Measurements from ENCODE around the gene WDR43.
A peak's percentile ranks its signal among the peaks of the same experiment; 100 is the strongest.

WDR43 gene

DNA sequence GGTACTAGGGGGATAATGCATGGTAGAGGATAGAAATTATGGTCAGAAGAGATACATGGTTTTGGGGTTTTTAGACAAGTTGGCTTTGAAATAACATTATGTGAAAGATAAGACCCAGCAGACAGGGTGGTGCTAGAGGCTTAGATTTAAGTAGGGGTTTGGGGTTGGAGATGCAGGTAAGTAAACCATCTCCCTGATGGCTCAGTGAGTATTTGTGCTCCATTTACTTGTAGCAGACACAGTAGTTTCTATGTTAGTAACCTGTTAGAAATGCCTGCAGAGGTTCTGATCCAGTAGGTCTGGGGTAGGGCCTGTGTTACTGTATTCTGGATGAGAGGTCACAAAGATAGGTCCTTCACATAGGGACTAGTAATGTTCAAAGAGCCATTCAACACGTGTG is 13.7 kb downstream of the WDR43 start:
- no peak for DNase-seq (ENCODE audit: low read depth)

DNA sequence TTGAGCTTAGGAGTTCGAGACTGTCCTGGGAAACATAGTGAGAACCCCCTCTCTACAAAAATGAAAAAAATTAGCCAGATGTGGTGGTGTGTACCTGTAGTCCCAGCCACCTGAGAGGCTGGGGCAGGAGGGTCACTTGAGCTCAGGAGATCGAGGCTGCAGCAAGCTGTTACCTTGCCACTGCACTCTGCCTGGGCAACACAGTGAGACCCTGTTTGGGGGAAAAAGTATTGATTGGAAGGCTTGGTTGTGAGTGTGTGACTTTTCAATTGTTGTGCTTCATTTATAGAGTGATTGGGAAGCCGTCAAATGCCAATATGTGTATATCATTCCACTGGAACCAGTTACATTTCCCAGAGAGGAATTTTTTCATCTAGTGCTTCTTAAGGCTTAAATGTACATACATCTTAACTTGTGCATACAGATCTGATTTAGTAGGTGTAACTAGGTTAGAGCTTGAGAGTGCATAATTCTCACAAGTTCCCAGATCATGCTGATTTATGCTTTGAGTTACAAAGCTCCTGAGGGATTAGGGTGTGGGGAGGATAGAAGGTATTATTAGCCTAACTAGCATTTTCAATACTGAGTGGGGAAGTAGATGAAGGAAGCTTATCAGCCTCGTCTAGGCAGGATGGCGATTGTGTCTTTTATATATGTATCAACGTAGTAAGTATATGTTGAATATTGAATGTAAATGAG is 15.3 kb downstream of the WDR43 start:
- no peak for DNase-seq (ENCODE audit: low read depth)

GRCh38 chr2:28915939-28916338 is 21.5 kb downstream of the WDR43 start:
- no peak for DNase-seq (ENCODE audit: low read depth)

- DNase-seq (ENCODE audit: low read depth): no peak
These were observed 32.4 kb downstream of the WDR43 start for GRCh38 chr2:28926847-28927246.

- no peak for DNase-seq (ENCODE audit: low read depth)
These were observed 33.0 kb downstream of the WDR43 start for GRCh38 chr2:28927469-28927868.

- DNase-seq (ENCODE audit: low read depth): no peak
These were observed 33.4 kb downstream of the WDR43 start for GRCh38 chr2:28927878-28928277.

DNA sequence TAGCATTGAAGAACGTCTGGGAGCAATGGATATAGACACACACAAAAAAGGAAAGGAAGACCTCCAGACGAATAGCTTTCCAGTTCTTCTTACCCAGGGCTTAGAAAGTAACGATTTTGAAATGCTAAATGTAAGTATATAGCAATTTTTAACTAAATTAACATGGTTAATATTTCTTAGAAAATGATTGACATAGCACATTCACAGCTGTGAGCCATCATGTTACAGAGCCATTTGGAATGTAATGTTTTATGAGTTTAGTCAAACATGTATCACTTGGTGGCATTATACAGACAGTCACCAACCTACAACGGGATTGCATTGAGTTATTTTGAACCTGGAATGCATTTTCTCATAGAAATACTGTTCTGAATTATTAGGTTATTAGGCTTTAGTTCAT is 35.1 kb downstream of the WDR43 start:
- DNase-seq (ENCODE audit: low read depth): no peak

- DNase-seq (ENCODE audit: low read depth): no peak
These were observed 35.7 kb downstream of the WDR43 start for GRCh38 chr2:28930205-28930604.

GRCh38 chr2:28934769-28935168 is 40.3 kb downstream of the WDR43 start:
- no peak for DNase-seq (ENCODE audit: low read depth)

DNA sequence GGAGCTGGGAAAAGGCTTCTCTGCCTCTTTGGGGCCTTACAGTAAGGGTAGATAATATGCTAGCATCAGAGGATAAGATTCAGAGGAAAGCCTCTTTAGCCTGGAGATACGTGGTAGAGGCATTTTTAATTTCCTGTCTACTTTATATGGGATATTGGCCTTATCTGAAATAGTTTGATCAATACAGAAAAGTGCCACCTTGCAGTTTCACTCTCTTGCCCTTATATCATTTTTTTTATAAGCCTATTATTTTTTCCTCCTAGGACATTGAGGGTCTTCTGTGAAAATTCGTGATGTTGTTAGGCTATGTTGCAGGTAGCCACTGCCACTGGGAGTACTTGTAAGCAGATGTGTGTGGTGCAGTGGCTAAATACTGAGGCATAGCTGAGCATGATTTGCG is 46.5 kb downstream of the WDR43 start:
- DNase-seq (ENCODE audit: low read depth): no peak

GRCh38 chr2:28944535-28945248 is 50.2 kb downstream of the WDR43 start:
- DNase-seq (ENCODE audit: low read depth): no peak

GRCh38 chr2:28948160-28948559 is 53.7 kb downstream of the WDR43 start:
- no peak for DNase-seq (ENCODE audit: low read depth)

DNA sequence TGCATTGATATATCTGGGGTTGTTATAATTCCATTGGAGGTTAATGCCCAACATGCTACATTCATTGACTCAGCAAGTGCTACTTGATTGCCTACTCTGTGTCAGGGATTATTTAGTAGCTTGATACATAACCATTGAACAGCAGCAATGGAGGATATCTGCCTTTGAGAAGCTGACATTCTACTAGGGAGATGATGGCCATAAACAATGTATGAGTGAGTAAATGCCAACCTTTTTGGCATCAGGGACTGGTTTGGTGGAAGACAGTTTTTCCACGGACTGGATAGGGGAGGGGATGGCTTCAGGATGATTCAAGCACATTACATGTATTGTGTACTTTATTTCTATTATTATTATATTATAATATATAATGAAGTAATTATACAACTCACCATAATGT is 54.7 kb downstream of the WDR43 start:
- no peak for DNase-seq (ENCODE audit: low read depth)

- DNase-seq (ENCODE audit: low read depth): no peak
These were observed 55.3 kb downstream of the WDR43 start for GRCh38 chr2:28949617-28950305.

DNA sequence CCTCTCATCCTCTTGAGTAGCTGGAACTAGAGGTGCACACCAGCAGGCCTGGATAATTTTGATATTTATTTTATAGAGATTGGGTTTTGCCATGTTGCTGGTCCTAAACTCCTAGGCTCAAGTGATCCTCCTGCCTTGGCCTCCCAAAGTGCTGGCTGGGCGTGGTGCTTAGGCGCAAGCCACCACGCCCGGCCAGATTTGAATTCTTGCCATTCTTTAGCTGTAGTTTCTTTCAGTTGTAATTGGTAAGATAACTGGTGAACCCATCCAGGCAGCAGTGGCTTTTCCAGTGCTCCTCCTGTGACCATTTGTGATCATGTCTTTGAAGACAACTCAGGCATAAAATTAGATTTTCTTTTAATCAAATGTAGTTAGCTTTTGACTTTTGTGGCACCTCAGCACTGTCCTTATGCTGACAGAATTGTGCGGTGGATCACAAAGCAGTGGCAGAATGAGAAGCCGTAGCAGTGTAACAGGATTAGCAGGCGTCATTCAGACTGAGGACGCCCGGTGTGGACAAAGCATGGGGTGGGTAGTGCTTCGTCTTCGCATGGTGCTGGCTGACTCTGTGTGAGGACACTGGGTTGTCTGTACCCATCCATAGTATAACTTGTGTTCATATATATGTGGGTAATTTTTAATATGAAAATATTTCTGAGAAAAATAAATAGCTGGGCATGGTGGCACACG is 56.6 kb downstream of the WDR43 start:
- DNase-seq (ENCODE audit: low read depth): no peak

DNA sequence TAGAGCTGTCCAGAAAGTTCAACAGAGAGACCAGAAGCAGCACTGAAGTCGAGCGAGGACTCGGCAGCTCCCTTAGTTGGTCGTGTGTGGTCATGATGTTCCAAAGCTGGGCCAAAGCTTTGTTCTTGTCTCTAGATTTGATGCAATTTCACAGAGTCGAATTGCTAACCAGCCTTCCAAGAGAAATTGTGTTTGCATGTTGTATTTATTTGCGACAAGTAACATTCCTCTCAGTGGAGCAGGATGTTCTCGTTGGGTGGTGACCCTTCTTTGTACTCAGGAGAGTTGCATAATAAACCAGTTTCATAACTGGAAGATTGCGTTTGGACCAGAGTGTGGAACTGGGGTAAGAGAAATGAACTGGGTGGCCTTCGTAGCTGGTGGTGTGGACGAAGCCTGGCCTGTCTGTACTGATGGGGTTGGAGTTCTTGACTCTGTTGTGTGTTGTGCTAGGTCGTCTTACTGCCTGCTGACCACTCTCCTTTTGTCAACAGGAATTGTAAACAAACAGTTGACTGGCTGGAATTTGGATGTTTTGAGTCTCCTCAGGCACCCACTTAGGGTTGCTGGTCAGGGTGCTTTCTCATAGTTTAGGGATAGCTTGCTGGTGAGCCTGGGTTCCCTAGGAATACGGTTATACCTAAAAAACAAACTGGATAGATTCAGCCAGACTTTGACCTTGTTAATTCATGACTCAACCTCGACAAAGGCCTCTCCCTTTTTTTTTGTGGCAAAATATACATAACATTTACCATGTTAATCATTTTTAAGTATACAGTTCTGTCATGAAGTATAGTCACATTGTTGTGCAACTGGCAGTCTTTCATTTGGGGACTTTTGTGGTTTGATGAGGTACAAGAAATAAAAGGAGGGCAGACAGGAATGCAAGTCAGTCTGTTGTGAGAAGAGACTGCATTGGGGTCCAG is 57.7 kb downstream of the WDR43 start:
- DNase-seq (ENCODE audit: low read depth): no peak

DNA sequence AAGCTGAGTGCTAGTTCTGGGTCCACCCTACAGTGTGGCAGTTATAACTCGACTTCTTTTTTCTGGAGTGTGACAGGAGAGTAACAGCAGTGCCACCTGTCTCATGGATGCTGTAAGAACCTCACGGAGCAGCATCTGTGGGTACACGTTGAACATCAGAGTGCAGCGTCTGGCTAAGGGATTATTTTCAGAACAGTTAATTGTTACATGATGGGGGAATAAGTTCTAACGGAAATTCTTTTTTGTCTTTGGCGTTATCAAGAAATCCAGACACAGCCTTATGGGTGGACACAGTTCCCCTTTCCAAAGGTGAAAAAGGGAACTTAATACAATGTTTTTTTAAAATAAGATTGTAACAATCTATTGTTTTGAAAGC is 58.4 kb downstream of the WDR43 start:
- DNase-seq (ENCODE audit: low read depth): no peak

GRCh38 chr2:28955467-28955866 is 61.0 kb downstream of the WDR43 start:
- DNase-seq (ENCODE audit: low read depth): no peak

GRCh38 chr2:28956415-28956826 is 62.0 kb downstream of the WDR43 start:
- DNase-seq (ENCODE audit: low read depth): peak; percentile 27

DNA sequence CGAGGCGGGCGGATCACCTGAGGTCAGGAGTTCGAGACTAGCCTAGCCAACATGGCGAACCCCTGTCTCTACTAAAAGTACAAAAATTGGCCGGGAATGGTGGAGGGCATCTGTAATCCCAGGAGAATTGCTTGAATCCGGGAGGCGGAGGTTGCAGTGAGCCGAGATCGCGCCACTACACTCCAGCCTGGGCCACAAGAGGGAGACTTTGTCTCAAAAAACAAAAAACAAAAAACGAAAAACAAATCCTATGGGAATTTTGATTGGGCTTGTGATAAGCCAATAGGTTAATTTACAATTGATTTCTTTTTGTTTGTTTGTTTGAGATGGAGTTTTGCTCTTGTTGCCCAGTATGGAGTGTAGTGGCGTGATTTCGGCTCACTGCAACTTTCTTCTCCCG is 62.4 kb downstream of the WDR43 start:
- DNase-seq (ENCODE audit: low read depth): no peak

DNA sequence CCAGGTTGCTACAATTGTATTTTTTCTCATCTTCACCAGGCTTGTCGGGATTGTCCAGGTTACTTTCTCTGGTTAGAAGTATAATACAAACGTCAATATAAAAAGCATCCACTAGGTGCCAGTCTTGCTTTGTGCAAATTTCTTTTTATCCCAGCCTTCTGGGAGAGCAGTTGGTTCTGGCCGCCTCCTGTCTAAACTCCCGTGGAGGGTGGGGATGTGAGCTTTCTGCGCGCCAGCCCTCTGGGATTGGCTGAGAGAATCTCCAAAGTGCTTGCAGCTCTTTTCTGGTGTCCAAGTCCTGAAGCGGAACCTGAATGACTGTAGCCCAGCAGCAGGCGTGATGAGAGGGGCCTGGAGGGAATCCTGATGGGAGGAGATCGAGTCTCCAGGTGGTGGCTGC is 64.2 kb downstream of the WDR43 start:
- no peak for DNase-seq (ENCODE audit: low read depth)

GRCh38 chr2:28960401-28960800 is 65.9 kb downstream of the WDR43 start:
- no peak for DNase-seq (ENCODE audit: low read depth)
